ENCODE results near the gene STUM.
"Not testable (repeated sequence)": the region's sequence is repeated elsewhere in the genome, so short reads cannot be mapped to it uniquely, and the experiment has no call there.

The STUM gene

DNA sequence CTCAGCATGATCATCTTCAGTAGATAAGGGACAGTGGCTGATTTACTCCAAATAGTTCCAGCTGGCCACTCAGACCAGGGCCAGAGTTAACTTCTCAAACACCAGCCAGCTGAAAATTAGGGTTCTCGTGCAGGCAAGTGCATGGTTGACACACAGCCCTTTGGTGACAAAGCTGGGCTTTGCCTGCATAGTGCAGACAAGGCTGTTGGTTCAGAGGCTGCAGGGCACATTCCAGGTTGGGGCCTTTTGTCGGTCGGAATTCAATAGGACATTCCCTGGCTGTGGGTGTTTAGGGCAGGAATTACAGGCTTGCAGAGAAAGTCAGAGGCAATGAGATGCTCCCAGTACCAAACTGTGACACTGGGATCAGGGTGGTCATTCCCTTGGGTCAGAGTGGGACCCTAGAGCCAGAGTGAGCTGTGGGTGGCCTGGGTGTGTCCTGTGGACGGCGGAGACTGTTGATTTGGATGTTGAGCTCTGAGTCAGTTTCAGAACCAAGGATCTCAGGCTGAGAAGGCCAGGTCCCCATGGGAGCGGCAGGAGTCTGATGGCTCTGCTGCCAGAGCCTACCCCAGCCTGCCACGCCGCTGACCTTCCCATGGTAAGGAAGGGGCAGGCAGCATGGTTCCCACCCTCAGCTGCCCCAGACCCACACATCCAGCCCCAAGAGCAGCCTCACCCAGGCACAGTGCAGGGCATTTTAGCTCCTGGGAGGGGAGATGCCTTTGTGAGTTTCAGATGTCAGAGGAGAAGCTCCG is 56.2 kb downstream of the STUM start:
- DNase-seq (ENCODE audit: low read depth), result no peak

DNA sequence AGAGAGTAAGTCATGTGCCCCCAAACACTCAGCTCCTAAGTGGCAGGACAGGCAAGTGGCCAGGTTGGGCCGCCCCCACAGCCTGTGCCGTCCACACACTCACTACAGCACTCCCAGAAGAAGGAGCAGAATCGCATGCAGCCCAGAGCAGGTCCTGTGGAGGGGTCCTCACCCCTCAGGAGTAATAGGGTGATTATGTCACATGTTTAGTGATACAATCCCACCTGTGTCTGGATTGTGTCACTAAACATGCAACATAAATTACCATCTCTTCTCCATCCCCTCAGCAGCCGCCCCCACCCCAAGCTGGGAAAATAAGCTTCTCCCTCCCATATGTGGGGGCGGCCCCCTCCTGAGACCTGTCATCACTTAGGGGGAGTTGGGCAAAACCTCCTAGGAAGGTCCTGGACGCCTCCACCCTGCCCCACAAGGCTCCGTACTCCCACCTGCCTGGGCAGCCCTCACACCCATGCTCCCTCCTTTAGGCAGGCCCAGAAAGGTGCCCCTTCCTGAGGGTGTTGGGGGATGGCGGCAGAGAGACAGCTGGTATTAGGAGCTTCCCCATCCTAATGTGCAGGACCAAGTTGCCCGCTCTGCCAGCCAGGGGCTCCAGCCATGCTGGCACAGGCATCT is 56.9 kb downstream of the STUM start:
- DNase-seq (ENCODE audit: low read depth), result no peak

DNA sequence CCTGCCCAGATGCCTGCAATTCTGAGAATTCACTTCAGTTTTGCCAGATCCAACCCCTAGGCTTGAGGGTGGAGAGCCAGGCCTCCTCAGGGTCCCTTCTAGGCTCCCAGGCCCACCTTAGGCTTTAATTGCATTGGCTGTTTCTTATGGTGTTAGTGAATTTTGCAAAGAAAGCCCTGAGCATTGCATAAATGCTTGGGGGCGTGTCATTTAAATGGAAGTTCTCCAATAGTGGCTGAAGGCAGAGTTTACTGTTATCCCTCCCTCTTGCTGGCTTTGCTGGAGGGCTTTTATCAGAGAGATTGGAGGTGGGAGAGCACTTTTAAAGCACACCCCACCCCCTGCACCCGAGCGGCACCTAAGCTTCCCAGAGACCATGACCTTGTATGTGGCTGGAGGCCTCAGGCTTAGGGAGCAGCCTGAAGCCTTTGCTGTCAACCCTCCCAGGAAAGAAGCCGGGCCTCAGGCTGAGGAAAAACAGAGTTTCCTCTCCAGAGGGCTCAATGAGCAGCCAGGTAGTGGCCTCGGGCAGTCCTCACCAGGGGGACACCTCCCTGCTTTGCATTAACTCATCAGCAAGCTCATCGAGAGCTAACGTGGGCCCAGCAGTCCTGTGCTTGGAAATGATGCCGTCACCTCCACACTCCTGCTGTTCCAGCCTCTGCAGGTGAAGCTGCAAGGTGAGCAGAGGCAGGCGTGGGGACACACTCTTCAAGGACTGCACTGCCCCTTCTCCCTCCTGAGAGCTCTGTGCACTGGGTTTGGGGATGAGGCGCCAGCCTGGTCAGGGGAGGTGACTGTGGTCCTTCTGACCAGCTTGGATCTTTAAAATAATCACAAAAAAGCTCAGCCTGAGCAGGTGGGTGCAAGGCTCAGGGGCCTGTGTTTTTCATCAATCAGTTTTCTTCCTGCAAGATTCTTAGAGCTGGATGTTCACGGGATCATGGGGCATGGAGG is 58.0 kb downstream of the STUM start:
- no peak for DNase-seq (ENCODE audit: low read depth)

DNA sequence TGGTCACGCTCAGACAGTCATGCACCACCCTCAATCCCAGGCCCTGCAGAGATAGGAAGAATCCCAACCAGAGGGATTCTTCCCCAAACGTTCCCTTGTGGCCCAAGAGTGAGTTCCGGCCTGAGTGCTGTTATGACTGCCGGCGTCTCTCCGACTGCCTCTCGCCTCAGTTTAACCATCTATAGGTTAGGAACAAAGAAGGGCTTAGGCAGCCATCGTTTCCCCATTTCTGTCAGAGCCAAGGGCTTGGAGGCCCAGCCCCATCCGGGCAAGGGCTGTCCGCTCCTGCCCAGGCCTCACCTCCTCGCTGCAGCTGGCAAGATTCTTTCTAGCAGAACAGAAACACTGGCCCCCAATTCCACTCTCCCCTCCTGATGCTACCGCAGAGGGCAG is 58.7 kb downstream of the STUM start:
- no peak for DNase-seq (ENCODE audit: low read depth)

DNA sequence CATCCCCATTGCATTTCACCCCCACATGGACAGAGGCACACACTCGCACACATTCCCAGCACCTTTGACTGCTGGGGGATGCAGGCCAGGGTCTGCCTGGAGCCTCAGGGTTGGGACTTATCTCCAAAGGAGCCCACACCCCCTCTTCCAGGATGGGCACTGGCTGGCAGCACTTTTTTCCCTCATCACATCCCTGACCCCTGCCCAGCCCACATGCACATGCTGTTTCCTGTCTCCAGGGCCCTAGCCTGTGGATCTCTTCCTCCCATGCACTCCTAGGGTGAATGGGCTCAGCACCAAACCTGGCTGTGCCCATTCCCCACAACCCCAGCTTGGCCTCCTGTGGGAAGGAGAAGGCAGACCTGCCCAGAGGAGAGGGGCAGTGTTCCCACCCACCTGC is 59.3 kb downstream of the STUM start:
- no peak for DNase-seq (ENCODE audit: low read depth)

DNA sequence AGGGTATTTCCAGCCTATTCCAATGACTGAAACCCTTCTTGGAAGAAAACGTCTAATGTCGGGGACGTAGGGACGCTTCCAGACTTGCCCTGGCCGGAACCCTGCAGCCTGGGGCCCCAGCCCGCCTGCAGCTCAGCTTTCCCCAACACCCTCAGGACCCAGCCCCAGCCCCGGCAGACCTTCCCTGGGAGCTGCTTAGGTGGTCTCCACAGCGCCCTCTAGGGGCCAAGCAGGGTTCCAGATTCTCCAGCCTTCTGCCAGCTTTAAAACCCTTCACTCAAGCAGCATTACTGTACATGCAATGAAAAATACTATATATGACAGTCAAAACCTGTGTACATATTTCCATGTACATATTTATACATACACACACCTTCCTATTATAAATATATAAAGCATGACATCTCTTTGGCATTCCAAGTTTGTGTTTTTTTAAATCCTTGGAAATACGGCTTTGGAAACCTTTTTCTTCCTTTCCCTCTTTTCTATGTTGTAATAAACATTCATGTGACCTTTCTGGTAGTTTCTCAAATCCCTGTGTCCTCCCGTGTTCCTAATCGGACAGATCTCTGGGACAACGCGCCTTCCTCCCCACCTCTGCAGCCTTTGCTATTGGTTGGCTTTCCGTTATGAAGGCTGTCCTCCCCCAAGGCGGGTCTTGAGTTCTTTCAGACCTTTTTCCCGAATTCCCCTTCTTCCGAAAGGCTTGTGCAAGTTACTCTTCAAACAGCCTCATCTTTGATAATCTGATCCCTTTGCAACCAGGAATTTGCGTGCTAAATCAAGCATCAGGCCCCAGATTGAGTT is 60.3 kb downstream of the STUM start:
- DNase-seq (ENCODE audit: low read depth), result peak; percentile 64

DNA sequence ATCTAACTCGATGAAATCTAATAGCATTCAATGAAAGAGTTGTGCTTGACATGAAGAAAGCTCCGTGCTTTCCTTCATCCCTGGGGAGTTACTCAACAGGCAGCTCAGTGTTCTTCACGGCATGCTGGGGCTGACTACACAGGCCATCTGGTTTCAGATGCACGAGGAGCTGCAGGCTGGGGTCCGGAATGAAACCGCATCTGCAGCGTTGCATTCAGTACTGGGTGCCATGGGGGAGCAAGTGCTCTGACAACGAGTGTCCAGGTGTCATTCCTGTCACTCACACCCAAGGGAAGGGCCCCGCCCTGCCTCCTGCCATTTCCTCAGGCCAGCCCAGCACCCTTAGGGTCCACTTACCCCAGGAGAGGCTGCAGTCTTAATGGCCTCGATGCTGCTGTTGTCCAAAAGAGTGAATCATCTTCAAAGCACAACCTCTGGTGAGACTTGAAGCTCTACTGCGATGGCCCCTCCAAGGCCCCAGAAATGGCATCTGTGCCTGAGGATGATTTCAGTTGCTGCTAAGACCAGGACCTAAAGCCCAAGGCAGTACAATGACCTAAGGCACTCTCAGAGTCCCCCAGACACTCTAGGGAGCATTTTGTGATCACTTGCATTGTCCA is 61.4 kb downstream of the STUM start:
- no peak for DNase-seq (ENCODE audit: low read depth)

DNA sequence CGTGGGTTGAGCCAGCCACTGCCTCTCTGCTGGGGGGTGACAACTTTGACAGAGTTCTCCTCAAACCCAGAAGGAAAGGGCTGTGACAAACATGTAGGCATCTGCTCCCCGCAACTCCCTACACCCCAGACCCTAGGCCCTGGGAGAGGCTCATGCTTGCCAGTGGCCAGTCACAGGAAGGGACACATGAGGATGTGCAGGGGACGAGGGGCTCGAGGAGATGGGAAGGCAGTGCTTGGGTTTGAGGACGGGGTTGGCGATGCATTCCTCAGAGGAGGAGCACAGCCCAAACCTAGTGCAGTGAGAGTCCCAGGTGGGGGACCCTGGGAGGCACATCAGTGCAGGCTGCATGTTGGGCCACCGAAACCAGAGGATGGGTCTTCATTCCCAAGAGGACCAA is 62.1 kb downstream of the STUM start:
- DNase-seq (ENCODE audit: low read depth), result no peak

DNA sequence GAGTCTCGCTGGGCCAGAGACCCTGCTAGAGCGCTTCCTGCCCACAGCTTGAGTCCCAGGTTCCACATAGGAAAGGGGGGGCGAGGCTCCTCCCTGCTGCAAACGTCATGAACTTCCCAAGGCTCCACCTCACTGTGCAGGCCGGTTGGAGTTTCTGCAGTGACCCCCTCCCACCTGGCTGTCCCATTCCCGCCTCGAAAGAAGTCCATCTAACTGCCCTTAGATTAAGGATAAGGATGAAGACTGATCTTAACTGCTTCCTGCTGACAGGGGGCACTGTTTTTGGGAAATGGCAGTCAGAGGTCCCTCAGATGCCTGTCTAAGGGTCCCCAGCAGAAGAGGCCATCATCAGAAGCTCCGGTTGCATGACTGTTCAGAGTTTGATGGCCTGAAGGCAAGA is 62.7 kb downstream of the STUM start:
- DNase-seq (ENCODE audit: low read depth), result no peak

DNA sequence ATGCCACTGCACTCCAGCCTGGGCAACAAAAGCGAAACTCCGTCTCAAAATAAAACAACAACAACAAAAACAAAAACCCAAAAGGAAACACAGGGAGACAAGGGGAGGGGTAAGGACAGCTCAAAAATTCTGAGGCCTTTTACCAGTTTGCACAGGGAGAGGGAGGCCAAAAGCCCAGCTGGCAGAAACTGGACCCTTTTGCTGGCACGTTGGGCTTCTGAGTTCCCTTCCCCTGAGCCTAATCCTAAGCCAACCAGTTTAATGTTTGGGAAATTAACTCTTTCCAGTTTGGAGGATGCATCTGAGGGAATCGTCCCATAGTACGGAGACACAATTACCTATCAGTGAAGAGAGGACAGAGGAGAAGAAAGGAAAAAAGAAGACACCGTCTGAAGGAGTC is 63.4 kb downstream of the STUM start:
- DNase-seq (ENCODE audit: low read depth), result not testable (repeated sequence)

DNA sequence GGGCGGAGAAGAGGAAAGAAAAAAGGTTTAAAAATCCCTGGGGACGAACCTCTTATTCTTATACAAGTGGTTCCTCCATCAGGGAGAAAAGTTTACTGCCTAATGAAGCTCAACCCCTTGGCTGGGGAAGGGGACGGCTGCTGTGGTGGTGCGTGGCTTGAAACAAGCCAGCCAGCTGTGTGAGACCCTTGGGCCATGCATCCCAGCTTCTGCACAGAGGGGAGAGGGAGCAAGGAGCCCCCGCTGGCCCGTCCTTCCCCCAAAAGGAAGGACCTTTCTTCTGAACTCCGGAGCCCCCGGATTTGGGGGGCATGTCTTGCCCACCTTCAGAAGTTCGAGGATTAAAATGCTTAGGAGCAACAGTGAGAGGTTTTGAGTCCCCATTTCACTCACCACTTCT is 67.3 kb downstream of the STUM start:
- DNase-seq (ENCODE audit: low read depth), result no peak

DNA sequence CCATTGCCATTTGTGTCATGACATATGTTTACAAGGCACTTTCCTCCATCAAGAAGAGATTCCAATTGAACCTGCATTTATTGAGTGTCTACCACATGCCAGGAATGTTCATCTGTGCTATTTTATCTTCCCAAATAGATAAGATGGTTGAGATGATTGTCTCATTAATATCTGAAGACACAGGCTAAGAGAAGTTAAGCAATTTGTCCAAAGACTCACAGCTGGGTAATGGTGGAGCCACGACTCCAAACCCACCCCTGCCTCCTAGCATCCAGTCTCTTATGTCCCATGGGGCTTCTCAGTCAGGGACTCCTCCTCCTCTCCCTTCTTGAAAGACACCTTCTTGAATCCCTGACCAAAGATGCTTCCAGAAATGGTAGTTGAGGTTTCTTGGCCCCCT is 68.1 kb downstream of the STUM start:
- DNase-seq (ENCODE audit: low read depth), result no peak

DNA sequence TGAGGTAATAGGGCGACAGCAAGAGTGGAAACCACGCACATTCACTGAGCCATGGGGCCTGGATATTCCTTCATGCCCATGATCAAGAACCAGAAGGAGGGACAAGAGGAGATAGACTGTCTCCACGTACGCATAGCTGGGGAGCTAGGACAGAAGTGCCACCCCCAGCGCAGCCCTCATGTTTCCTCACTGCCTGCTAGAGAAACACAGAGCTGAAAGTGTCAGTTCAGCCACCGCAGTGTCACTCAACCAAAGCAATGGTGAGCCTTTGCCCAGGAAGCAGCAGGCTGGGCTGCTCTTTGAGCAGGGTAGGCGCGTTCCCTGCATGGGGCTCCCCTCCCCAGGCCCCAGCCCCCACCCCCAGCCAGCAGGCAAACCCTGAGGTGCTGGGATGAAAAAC is 68.5 kb downstream of the STUM start:
- no peak for DNase-seq (ENCODE audit: low read depth)

DNA sequence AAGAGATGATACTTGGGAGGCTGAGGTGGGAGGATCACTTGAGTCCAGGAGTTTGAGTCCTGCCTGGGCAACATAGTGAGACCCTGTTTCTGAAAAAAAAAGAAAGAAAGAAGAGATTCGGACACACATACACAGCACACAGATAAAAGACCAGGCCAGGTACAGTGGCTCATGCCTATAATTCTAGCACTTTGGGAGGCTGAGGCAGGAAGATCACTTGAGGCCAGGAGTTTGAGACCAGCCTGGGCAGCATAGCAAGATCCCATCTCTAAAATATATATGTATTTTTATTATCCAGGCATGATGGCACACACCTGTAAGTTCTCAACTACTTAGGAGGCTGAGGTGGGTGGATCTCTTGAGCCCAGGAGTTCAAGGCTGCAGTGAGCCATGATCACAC is 69.2 kb downstream of the STUM start:
- DNase-seq (ENCODE audit: low read depth), result not testable (repeated sequence)

DNA sequence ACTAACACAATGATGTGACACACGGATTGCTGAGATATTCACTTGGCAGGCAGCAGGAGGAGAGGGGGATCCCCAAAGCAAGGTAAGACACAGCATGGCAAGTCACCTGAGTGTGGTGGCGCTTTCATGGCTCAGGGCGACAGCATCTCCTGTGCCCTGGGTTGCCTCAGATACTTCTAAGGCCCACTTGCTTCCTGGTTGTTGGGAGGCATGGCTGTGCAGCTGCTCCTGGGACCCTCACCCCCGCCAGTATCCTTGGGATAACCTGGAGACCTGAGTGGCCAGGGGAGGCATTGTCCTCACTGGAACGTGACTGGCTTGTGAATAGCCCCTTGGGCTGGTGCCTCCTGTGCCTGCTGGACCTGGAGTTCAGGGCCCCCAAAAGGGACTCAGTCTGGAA is 69.8 kb downstream of the STUM start:
- no peak for DNase-seq (ENCODE audit: low read depth)

DNA sequence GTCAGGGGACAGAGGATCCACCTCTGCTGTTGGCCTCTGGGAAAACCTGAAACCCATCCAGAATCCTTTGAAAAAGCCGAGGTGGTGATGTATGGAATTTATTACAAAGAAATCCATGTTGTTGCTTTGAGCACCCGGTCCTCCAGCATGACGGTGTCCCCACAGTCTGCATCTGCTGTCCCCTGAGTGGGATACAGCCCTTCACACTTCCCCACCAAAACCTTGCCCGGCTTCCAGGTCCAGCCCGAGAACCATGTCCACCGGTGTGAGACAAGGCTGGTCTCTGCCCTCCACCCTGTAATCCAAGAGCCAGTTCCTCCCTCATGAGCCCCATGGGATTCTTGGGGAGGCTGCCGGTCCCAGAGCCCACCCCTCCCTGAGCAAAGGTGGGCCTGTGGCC is 70.5 kb downstream of the STUM start:
- no peak for DNase-seq (ENCODE audit: low read depth)

DNA sequence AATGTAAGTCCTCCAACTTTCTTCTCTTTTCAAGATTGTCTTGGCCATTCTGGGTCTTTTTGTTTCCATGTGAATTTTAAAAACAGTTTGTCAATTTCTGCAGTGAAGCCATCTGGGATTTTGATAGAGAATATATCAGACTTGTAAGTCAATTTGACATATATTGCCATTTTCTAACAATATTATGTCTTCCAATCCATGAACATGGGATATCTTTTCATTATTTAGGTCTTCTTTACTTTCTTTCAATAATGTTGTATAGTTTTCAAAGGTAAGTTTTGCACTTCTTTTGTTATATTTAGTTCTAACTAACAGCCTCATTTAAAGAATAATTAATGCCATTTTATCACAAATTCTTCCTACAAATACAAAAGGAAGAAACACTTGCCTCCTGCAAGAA is 73.4 kb downstream of the STUM start:
- DNase-seq (ENCODE audit: low read depth), result no peak

DNA sequence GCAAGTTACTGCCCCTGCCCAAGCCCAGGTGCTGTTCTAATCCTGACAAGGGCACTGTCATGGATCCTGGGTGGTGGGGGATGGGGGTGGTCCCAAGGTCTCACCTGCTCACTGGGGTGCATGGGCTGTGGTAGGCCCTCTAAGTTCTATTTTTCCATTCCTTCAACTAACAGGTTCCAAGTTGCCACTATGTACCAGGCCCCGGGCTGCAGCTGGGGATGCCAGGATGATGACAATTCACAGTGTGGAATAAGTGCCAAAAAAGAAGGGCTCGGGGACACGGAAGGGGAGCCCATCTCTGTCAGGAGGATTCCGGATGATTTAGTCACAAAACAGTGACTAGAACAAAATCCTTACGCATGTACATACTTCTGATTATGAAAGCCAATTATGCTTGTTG is 76.0 kb downstream of the STUM start:
- no peak for DNase-seq (ENCODE audit: low read depth)

DNA sequence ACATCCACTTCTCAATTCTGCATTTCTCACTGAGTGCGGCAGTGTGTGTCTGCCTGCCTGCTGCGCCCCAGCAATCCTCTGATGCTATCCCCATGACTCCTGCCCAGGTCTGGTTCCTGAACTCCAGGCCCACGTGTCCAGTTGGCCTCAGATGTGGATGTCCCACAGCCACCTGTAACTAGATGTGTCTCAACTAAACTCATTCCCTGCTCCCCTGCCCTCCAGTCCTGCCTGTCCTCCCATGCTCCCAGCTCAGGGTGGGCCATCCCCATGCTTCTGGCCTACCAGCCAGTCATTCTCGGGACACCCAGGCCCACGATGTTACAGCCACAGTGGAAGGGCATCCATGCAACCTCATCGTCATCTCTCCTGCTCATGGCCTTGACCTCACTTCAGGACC is 76.8 kb downstream of the STUM start:
- no peak for DNase-seq (ENCODE audit: low read depth)

DNA sequence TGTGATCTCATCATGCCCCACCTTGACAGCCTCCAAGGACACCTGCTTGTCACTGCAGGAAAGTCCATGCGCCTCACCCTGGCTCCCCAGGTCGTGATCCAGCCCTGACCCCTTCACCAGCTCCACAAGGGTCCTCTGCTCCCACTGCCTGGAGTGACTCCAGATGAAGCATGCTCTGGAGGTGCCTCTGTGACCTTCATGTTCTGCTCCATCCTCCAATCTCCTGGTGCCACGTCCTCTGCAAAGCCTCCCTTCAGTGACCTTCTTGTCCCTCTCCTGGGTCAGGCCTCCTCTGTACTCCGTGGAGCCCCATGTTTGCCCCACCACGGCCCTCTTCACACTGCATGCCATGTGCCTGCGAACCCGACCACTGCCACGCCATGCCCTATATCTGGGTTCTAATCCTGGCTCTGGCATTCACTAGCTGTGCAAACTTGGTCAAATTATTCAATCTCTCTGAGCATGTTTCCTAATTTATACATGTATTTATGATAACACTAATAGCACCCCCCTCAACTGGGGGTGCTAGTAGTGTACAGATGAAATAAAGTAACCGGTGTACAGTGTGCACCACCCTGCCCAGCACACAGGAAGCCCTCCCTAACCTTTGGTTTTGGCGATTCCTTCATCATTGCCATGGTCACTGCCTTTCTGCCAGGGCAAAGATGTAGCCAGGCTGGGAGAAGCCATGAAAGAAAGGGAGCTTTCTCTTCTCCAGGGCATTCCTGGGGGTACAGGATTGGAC is 77.4 kb downstream of the STUM start:
- DNase-seq (ENCODE audit: low read depth), result no peak

DNA sequence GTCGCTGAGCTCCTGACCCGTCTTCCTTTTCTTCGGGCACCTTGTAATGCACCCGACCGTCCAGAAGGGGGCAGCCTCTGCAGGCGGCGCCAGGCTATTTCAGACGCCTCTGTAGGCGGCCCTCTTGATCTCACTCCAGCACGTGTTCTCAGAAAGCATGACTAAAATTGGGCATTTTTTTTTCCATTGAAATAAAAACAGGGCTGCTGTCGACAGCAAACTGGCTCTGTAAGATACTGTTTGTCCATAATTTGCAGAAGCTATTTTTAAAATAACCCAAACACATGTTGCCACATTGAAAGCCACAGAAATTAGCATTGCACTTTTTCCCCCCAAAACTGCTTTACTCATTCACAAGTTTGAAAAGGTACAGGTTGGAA is 78.0 kb downstream of the STUM start:
- DNase-seq (ENCODE audit: low read depth), result peak; percentile 65
